ENCODE data around the gene HRG.
"Not testable (repeated sequence)": the region's sequence is repeated elsewhere in the genome, so short reads cannot be mapped to it uniquely, and the experiment has no call there.

HRG gene

GRCh38 chr3:186683979-186684378 lies 18.2 kb downstream of the HRG start:
- no peak for FAIRE-seq

- not testable (repeated sequence) for FAIRE-seq
Observed at GRCh38 chr3:186686475-186686874, 20.7 kb downstream of the HRG start.

DNA sequence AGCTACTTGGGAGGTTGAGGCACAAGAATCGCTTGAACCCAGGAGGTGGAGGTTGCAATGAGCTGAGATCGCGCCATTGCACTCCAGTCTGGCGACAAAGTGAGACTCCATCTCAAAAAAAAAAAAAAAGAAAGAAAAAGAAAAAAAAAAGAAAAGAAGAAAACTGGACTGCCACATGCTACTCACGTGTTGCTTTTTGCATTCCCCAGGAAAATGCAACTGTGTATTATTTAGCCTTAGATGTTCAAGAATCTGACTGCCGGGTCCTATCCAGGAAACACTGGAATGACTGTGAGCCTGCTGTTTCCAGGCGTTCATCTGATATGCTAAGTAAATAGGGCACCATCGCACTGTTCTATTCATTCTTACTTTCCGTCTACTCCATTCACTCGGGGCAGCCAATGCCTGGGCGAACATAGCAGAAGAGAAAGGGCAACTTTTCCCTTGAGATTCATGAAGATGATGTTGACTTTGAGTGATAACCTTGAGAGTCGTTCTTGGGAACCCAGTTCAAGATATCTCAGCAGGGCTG lies 21.4 kb downstream of the HRG start:
- no peak for FAIRE-seq

DNA sequence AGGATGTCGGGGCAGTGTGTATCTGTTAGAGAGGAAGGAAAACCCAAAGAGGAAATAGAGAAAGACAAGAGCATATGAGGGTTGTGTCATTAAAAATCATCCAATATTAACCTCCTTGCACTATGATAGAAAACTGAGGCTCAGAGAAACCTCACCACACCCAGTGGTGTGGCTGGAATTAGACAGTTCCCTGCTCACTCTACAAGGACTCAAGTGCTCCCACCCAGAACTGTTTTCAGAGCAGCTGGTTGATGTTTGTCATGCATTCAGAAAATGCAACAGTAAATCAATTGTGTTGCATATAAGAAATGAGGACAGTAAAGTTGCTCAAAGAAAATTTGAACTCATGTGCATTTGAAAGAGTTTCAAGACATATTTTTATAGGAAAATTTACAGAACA lies 24.5 kb downstream of the HRG start:
- not testable (repeated sequence) for FAIRE-seq

DNA sequence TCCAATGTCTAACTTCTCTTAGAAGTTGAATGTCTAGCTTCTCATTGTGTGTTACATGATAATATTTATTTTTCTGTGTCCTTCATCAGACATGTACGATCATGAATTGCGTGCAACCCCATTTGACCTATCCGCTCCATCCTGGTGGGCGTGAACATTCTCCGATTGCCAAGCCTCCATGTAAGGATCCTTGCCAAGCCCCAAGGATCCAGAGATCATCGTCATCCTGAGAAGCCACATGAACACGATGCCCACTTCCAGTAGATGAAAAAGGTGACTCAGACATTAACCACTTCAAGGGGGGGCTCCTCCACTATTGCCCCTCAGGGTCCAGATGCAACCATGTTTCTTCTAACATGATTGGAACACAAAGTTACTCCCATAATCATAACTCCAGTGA lies 25.9 kb downstream of the HRG start:
- no peak for FAIRE-seq

- FAIRE-seq, result no peak
Observed at GRCh38 chr3:186693843-186694242, 28.0 kb downstream of the HRG start.

DNA sequence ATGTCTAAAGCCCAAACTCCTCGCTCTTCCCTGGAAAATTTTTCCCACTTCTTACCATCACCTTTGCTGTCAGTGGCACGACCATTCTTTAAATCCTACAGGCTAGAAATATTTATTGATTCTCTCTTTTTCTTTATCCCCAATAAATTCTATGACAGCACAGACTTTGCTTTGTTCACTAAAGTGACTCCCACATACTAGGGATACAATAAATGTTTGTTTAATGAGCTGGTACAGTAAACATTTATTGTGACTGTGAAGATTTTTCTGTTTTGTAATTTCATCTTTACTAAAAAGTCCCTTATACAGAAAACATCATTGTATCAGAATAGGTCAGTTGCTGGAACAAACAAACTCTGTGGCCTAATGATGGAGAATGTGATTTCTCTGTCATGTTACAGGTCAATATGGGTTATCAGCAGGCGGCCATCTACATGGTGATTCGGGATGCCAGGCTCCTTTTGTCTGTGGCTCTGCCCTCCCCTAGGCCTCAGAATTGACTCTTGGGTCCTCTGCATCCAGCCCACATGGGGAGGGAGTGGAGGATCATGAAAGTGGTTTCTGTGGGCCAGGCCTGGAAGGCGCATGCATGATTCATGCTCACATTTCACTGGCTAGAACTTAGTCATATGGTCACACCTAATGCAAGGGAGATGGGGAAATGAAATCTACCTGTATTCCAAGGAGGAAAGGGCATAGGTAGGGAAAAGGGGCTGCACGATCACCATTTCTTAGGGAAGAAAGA lies 28.6 kb downstream of the HRG start:
- FAIRE-seq, result no peak

DNA sequence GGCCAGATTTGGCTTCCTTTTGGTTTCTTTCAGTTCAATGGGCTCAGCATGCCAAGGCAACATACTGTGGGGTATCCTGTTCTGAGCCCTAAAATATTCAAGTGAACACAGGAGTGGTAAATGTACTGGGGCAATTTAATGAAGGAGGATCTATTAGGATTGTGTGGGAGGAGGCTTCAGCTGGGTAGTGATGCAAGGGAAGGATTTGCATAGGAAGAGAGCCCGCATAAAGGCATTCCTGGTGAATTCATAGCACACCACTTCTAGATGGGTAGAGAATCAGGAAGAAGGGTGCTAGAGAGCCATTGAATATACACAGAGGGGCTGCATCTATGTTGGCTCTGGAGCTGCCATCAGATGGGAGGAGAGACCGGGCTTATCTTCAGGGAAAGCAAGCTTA lies 30.7 kb downstream of the HRG start:
- no peak for FAIRE-seq

GRCh38 chr3:186697510-186697909 lies 31.7 kb downstream of the HRG start:
- FAIRE-seq, result no peak

DNA sequence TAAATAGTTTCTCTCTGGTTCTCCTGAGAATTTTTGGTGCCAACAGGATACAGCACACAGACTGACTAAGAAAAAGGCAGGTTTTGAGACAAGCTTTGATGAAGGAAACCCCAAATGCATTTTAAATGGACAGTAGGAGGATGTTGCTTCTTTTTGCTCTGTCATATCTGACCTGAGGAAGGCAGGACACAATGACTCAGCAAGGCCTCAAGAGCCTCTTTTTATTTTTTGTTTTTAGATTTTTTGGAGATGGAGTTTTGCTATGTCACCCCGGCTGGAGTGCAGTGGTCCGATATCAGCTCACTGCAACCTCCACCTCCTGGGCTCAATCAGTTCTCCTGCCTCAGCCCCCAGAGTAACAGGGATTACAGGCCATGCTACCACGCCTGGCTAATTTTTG lies 34.5 kb downstream of the HRG start:
- FAIRE-seq, result no peak

GRCh38 chr3:186702451-186702850 lies 36.6 kb downstream of the HRG start:
- not testable (repeated sequence) for FAIRE-seq

DNA sequence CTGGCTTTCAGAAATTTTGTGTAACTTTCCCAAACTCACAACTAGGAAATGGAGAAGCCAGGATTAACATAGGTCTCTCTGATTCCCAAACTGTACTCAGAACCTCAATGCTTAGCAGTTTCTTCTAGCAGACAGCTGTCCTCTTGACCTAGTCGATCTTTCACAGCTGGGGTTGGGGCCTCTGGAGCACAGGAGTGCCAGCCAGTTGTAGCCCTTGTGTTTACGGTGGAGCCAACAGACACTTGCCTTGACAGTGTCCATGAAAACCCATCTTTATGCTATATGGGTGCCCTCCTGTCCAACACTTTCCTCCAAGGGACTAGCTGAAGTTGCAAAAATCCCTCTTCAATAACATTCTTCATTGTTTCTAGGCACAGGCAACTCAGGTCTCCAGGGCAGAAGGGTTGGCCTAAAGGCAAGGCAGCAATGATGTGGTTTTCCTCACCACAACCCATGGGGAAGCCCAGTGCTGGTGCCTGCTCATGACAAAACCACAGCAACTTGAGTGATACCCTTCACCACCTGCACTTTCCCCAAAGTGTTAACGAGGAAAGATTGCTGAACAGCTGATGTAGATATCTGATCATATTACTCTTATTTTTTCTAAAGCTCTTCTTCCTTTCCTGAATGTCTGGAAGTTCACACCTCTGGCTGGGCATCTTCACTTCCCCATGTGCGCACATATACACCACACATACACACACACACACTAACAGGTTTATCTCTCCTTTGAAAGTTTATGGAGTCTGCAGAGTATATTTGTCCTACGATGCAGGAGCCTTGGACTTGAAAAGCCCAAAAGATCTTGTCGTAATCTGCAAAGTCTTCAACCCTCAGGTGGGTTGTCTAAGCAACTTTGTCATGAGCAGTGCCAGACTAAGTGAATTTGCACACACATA lies 40.3 kb downstream of the HRG start:
- FAIRE-seq, result no peak

DNA sequence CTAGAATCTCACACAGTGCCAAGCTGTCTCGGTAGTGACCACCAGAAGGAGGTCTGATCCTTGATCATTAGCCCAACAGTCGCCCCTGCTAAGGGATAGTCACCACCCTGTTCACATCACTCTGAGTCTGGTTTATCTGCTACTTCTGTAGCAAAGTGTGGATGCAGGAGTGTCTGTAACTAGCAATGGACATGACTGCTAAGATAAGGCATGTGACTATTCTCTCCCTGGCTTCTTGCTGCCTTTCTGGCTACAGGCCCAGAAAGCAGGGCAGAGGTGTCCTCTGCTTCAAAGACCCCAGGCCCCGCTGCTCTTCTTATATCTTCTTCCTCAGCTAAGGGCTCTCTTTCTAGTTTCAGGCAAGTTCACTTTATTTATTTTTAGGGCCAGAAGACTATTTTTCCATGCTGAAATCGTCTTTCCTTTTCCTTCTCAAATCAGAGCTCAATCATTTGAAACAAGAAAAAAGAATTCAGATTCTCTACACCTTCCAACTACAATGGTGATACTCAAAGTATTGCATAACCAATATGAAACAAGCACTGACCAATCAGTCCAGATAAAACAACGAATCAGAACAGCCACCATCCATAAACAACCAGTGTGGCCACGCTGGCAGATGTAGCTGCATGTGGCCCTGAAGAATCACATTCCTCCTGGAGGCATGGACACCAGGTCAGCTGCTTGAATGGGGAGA lies 43.3 kb downstream of the HRG start:
- FAIRE-seq, result no peak

DNA sequence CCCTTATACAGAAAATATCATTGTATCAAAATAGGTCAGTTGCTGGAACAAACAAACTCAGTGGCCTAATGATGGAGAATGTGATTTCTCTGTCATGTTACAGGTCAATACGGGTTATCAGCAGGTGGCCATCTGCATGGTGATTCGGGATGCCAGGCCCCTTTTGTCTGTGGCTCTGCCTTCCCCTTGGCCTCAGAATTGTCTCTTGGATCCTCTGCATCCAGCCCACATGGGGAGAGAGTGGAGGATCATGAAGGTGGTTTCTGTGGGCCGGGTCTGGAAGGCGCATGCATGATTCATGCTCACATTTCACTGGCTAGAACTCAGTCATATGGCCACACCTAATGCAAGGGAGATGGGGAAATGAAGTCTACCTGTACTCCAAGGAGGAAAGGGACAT lies 44.9 kb downstream of the HRG start:
- not testable (repeated sequence) for FAIRE-seq

GRCh38 chr3:186713499-186713898 lies 47.7 kb downstream of the HRG start:
- FAIRE-seq, result no peak

- FAIRE-seq, result no peak
Observed at GRCh38 chr3:186717039-186717457, 51.2 kb downstream of the HRG start, which contains the start of gene KNG1. TSS of gene KNG1 (plus strand) at chr3:186717359. CDS start at chr3:186717543, 184 bp downstream.

DNA sequence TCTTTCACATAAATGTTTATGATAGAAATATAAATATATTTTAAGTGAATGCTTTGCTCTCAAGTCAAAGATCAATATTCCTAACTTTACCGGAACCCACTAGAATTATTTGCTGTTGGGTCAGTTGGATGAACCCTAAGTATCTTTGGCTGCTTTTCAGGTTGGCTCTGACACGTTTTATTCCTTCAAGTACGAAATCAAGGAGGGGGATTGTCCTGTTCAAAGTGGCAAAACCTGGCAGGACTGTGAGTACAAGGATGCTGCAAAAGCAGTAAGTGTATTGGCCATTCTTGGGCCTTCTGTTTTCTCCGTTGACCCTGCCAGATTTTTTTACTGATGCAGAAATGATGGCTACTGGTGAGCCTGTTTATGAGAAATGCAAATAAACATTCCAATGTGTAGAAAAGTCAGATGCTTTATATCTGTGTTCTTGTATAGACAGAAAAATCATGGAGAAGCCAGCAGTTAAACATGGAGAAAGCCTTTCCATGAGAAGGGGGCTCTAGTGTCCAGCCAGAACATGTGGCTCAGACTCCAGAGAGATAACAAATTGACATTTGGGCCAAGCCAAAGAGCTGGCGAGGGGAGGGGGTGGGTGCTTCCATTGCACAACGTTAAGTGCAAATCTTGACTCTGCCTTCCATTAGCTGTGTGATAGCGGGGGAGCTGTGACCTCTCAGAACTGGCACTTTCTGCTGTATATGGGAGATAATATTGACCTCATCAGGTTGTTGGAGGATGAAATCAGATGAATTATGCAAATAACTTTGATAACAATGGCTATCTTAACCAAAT lies 54.3 kb downstream of the HRG start:
- FAIRE-seq, result no peak

DNA sequence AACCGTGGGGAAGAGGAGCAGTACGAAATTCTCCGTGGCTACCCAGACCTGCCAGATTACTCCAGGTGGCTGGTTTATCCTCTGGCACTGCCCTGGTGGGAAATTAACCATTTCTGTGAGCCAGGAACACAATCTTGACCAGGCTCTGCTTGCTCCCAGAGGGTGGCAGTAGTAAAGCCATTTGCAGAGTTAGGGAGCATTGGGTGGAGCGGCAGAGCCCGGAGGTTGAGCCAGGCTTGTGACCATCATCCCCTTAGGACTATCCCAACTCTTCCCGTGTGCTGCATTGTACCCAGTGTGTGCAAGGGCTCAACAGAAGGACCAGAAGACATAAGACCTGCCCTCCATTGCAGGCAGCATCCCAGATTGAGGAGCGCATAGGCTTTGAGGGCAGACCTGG lies 56.6 kb downstream of the HRG start:
- no peak for FAIRE-seq

DNA sequence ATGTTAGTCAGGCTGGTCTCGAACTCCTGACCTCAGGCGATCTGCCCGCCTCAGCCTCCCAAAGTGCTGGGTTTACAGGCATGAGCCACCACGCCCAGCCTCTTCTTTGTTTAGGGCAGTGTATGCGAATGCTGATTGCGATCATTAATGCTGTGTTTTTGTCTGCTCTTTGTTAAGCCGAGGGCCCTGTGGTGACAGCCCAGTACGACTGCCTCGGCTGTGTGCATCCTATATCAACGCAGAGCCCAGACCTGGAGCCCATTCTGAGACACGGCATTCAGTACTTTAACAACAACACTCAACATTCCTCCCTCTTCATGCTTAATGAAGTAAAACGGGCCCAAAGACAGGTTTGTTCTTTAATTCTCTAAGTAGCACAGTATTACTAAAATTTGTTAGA lies 59.1 kb downstream of the HRG start:
- FAIRE-seq, result no peak

All from A204.1 (cell line).